GM19238 (cell line): ENCODE data around the gene GRIPAP1.
"Not testable (repeated sequence)": the region's sequence is repeated elsewhere in the genome, so short reads cannot be mapped to it uniquely, and the experiment has no call there.

ENCODE experiments used
- DNase-seq: peaks from one replicate; pipeline ENCODE4 v3.0.0; 2011; ENCODE audit warnings: low spot score; ENCODE audit not compliant: insufficient read length

Gene GRIPAP1

GRCh38 chrX:48996969-48997368, 5.1 kb downstream of the GRIPAP1 start:
- no peak for DNase-seq

- DNase-seq: no peak
These were observed 9.7 kb downstream of the GRIPAP1 start for GRCh38 chrX:48992341-48992740.

- DNase-seq: no peak
These were observed 12.6 kb downstream of the GRIPAP1 start for GRCh38 chrX:48989483-48989882.

DNA sequence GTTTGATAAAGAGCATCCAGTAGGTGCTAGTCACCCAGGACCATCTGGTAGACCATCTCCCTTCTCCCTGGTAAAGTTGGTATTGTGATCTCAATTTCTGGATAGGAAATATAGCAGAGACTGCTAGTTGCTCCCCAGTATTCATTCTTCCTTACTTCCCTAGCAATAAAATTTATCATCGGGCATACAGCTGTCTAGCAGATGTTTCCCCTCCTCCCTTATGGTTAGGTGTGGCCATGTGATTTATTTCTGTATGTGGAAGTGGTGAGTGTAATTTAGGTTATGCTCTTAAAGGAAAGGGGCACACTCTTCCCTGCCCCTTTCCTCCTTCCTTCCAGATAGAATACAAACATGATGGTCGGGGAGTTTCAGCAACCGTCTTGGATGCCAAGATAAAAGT, 18.2 kb downstream of the GRIPAP1 start:
- DNase-seq: no peak

GRCh38 chrX:48983081-48983480, 19.0 kb downstream of the GRIPAP1 start:
- DNase-seq: no peak

GRCh38 chrX:48981178-48981577, 20.9 kb downstream of the GRIPAP1 start:
- DNase-seq: no peak

- not testable (repeated sequence) for DNase-seq
These were observed 21.7 kb downstream of the GRIPAP1 start for GRCh38 chrX:48980341-48980740.

- no peak for DNase-seq
These were observed 23.8 kb downstream of the GRIPAP1 start for GRCh38 chrX:48978226-48978625.

DNA sequence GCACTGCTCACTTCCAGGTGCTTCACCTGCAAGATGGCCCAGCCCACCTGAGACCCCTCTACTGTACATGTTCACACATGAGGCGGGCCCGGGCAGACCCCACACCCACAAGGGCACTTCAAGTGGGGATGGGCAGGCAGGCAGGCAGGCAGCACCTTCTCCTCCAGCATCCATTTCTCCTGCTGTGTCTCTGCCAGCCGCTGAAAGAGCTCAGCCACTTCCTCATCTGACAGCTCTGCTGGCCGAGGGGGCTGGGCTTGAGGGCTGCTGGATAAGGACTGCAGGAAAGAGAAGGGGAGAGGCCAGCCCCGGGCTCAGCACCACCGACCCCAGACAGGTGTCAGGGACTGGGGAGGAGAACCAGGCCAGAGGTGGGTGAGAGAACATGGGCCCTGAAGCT, 26.0 kb downstream of the GRIPAP1 start:
- no peak for DNase-seq

DNA sequence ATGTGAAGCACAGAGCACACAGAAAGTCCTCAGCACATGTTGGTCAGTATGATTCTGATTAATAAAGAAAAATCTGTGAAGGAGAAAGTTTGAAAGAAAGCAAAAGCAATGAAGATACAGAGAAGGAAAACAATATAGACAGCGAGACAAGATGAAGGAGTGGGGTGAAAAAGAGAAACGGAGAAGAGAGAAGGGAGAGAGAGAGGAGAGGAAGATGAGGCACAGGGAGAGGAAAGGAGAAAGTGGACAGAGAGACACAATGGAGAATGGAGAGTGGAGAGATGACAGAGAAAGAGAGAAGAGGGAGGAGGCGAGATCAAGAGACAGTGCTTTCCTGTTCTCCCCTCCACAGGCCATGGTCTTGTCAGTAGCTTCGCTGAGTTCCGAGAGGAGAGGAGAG, 26.5 kb downstream of the GRIPAP1 start:
- DNase-seq: no peak

GRCh38 chrX:48975041-48975440, 27.0 kb downstream of the GRIPAP1 start:
- no peak for DNase-seq

GRCh38 chrX:48974574-48974973, 27.5 kb downstream of the GRIPAP1 start:
- DNase-seq: no peak

- no peak for DNase-seq
These were observed 28.0 kb downstream of the GRIPAP1 start for GRCh38 chrX:48974033-48974432.

- DNase-seq: peak; percentile 44
These were observed 29.6 kb downstream of the GRIPAP1 start for GRCh38 chrX:48972220-48973164.

GRCh38 chrX:48971249-48972219, 30.5 kb downstream of the GRIPAP1 start, which contains the start of gene KCND1:
TSS of gene KCND1 (minus strand) at chrX:48971844. CDS start at chrX:48970271, 1,573 bp downstream.
- no peak for DNase-seq

DNA sequence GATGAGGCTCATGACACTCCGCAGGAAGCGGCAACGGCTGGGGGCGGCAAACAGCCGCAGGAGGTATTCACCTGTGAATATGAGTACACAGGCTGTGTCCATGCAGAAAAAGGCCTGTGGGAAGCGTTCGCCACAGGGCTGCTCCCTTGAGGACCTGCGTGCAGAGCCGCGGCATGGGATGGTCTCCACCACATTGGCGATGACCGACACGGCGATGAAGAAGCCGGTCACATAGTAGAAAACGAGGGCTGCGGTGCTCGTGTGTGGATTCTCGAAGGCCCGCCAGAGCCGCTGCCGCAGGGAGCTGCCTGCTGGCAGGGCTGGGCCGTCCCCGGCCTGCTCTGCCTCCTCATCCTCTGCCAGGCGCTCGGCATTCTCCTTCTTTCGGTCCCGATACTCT, 32.6 kb downstream of the GRIPAP1 start:
- no peak for DNase-seq

- DNase-seq: no peak
These were observed 33.7 kb downstream of the GRIPAP1 start for GRCh38 chrX:48968377-48968776.

GRCh38 chrX:48966796-48967579, 35.1 kb downstream of the GRIPAP1 start:
- no peak for DNase-seq

DNA sequence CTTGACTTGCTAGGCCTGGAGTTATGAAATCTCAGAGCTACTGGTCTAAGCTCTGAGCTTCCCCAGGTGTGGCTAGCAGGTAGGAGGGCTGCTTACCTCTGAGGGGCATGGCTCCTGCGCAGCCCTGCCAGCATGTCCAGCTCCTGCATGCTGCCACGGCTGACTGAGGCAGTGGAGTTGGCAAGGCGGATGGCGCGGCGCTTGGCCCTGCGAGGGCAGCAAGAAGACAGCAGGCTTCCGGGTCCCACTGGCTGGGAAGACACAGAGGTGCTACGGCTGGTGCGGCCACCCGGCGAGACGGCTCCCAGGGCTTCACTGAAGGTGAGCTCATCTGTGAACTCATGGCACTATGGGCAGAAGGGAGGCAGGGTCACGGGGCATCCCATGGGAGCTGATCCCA, 36.1 kb downstream of the GRIPAP1 start:
- no peak for DNase-seq

GRCh38 chrX:48961585-48962091, 40.4 kb downstream of the GRIPAP1 start:
- DNase-seq: no peak

- no peak for DNase-seq
These were observed 41.8 kb downstream of the GRIPAP1 start for GRCh38 chrX:48960291-48960690.
